ENCODE data around the gene TRIO.
"Not testable (repeated sequence)": the region's sequence is repeated elsewhere in the genome, so short reads cannot be mapped to it uniquely, and the experiment has no call there.

TRIO gene

DNA sequence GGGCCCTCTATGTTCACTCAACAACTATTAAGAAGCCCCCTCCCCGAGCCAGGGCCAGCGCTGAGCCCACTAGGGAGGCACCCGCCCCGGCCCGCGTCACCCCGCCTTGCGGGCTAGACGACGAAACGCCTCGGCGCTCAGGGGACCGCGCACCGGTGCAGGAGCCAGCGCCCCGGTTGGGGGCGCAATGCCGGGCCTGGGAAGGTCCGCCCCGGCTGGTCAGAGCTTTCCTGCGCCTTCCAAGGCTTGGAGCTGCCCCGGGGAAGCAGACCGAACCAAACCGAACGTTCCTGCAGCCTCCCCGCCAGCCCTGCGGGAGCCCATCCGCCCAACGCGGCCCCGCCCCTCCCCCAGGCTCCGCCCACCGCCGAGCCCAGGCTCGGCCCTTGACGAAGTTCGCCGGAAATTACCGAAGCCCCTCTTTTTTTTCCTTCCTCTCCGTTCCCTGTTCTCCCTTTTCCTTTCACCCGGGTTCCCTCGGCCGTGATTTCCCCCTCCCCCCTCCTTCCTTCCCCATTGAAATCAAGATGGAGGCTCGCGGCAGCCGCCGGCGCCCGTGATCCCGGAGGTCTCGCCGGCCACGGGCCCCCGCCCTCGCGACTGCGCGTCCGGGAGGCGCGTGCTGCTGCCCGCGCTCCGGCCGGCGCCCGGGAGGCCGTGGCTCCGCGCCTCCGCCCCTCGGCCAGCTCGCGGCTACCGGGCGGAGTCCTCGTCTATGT is at the start of gene TRIO:
Gene TRIO, plus strand, starts transcription at position 516 of the 719 bp plus-strand sequence. CDS start 384 bp downstream, outside the sequence.
- peak; percentile 71 for DNase-seq (ENCODE audit: low read depth)

DNA sequence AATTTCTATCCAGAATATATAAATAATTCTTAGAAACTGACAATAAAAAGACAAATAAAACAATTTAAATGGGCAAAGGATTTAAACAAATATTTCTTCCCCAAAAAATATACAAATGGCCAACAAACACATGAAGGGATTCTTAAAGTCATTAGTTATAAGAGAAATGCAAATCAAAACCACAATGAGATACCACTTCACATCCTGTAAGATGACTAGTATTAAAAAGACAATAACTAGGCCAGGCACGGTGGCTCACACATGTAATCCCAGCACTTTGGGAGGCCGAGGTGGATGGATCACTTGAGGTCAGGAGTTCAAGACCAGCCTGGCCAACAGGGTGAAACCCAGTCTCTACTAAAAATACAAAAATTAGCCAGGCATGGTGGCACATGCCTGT is 45.8 kb upstream of the TRIO start:
- not testable (repeated sequence) for DNase-seq (ENCODE audit: low read depth)

DNA sequence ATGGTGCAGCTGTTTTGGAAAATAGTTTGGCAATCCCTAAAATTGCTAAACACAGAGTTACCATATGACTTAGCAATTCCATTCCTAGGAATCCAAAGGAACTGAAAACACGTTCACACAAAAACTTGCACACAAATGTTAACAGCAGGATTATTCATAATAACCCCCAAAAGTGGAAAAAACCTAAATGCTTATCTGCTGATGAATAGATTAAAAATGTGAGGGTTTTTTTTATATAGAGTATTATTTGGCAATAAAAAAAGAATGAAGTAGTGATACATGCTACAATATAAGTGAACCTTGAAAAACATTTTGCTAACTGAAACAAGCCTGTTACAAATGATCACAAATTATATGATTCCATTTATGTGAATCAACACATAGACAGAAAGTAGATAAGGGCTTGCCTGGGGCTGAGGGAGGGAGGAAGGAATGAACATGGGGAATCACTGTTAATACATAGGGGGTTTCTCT is 45.1 kb upstream of the TRIO start:
- no peak for DNase-seq (ENCODE audit: low read depth)

DNA sequence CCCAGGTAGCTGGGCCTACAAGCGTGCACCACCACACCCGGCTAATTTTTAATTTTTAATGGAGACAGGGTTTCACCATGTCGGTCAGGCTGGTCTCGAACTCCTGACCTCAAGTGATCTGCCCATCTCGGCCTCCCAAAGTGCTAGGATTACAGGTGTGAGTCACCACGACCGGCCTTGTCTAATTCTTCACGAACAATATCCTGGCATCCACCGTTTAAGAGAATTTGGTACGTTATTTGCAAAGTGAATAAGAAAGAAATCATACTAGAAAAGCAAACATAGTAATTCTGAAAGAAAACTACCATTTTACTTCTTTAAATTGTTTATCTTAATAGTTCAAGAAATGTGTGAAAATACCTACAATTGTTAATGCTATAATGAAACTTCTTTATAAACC is 42.9 kb upstream of the TRIO start:
- no peak for DNase-seq (ENCODE audit: low read depth)

DNA sequence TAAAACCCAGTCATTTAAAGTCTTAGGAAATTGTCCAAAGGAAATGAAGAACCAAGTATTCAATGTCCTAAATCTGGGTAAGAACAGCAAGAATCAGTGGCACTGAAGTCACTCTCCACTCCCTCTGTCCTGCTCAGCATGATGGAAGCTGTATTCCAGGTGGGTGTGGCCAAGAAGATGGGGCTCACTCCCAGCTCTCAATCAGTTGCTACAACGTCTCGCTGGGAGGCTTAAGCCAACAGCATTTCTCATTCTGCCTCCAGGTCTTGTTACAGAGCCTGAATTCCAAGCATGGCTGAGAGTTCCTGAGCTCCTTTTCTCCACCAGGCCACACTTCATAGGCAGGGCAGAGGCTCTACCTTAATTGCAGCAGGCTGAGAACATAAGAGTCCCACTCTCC is 41.2 kb upstream of the TRIO start:
- no peak for DNase-seq (ENCODE audit: low read depth)

DNA sequence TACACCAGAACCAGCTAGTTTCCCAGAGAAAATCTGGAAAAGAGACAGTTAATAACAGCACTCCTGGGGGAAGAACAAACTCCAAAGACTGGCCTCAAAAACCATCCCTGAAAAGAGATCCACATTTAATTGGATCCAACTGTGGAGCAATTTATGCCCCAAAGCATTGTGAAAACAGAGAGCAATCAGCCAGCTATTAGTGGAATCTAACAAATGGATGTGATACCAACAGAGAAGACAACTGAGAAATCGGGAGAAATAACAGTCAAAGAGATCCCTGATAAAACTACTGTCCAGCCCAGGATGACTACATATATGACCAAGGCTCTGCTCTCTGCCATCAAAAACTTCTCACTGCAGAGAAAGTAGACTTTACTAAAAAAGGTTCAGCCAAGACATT is 40.5 kb upstream of the TRIO start:
- no peak for DNase-seq (ENCODE audit: low read depth)

DNA sequence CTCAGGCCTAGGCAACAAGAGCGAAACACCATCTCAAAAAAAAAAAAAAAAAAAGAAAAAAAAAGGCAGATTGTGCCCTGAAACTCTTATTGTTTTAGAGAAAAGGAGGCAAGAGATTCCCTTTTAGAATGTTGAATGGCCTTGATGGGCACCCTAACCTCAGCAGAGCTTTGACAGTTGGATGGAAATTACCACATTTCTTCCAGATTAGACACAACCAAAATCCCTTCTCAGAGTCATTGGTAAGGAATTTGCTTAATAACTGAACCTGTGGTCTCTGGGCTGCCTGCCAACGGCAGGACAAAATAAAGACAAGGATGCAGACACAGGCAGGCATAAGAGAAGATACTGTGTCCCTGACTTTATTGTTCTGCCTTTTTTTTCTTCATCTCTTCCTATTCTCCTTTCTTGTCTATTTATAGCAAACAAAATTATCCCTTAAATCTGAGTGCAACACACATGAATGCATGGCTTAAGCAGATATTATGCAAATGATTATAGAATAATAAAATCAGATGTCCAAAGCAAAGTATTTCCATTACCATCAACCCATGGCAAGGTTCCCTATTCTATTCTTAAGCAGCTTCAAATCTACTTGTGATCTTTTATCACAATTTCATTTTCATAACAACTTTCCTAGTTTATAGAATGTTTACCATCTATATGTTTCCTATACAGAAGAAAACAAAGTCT is 37.3 kb upstream of the TRIO start:
- no peak for DNase-seq (ENCODE audit: low read depth)

DNA sequence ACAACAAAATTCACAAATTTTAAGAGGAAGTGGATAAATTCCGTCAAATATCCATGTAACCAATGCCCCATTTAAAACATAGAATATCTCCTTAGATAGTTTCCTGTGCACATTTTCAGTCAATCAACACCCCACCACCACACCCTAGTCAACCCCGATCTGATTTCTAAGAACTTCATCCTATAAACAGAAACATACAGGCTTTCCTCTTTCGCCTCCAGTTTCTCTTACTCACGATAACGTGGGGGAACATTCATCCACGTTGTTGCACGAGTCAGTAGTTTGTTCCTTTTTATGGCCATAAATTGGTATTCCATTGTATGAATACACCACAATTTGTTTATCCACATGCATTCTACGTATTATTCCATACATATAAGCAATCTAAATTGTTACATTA is 35.6 kb upstream of the TRIO start:
- DNase-seq (ENCODE audit: low read depth), result no peak

DNA sequence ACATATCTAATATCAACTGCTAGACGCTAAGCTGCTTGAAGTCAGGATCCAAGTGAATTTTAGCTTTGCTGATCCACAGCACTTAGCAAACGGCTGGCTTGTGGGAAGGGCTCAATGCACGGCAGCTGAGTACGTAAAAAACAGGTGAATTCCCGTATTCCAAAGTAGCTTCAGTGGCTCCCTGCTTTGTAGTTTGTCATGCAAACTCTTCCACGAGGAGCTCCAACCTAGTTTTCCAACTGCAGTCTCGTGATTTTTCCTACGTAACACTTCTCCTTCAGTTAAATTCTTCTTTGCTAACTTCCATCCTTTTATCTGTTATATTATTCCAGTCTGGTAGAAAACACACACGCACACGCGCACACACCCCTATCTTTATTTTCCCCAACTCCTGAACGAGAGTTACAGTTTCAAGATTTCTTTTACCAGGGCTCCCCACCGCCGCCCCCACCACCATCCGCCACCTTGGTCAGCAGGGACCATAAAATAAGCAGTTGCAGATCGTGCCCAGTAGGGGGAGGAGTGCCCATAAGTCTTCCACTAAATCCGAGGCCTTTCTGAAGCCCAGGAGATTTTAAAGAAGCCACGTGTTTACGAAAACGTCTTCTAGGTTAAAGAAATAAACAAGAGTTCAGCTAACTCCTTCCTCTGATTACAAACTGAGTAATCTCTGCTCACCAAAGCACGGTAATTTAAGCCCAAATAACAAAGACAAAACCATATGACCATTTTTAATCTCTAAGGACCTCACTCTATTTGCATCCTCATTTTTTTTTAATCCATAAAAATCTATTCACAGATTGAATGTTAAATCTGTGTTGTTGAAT is 34.8 kb upstream of the TRIO start:
- peak; percentile 4 for DNase-seq (ENCODE audit: low read depth)

DNA sequence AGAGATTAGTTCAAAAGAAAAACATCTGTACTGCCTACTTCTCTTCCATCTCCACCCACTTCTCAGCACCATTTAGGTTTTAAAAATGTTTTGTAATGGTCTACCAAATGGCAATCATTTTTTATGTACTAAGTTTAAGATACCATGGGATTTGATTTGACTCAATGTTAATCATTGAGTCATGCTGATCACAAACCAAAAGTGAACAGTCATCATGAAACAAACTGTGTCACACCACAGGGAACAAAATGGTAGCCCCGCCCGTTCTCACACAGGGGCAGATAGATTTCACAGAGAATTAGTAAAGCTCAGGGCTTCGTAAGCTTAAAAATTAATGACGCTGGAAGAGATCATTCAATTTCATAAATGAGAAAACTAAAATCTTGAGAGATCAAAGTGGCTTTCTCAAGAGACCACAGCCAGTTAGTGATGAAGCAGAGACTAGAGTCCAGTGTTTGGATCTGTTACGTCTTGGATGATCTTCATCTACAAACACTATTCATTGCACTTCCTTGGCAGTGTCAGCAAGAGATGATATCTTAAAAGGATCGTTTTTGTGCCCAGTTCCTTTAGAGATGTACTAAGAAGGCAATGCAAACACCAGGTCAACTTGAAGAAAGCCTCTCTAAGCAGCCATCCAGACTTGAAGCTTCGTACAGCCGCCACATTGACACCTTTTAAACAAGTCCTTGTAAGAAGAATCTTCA is 33.9 kb upstream of the TRIO start:
- no peak for DNase-seq (ENCODE audit: low read depth)

DNA sequence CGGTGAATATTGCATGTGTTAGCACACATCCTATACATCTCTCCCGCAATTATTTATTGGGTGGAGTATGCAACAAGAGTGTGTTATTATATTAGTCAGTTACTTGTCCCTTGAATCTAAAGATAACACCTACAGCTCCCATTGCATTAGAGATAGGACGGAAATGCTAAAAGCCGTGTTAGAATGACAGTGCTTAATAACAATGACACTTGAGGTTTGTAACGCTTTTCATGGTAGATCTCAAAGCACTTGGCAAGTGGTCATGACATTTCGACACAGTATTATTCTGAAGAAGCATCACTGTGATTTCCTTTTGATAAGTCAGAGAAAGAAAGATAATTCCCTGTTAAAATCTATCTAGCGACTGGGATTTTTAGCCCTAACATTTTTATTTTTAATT is 33.4 kb upstream of the TRIO start:
- DNase-seq (ENCODE audit: low read depth), result no peak

DNA sequence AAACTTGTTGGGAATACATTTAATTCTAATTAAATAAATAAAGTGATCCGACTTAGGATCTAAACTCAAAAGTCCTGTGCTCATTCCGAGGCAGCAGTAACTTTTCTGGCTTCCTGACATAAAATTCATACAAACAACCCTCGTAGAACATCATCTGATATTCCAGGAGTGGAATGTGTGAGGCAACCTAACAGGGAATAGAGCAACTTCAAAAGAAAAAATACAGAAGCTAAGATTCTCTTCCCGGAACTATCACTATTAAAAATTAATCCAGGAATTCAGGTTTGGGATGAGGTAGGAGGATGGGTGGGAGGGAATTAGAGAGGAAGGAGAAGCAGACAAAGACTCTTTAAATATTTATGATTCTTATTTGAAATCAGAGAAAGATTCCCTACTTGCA is 32.9 kb upstream of the TRIO start:
- DNase-seq (ENCODE audit: low read depth), result no peak

DNA sequence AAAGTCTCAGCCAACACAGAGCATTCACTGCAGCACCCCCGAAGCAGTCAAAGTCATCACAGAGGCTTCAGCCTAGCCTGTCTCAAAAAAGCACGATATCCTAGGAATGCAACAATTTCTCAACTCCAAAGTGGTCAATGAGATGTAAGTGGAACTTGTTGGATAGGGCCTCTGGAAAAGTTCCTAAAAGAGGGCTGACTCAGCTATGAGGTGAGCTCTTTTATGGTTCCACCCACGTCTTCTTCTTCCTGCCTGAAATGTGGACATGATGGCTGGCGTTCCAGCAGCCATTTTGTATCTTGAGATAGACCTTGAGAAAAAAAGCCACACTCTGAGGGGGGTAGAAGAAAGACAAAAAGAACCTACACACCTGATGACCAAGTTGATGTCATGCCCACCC is 32.5 kb upstream of the TRIO start:
- no peak for DNase-seq (ENCODE audit: low read depth)

DNA sequence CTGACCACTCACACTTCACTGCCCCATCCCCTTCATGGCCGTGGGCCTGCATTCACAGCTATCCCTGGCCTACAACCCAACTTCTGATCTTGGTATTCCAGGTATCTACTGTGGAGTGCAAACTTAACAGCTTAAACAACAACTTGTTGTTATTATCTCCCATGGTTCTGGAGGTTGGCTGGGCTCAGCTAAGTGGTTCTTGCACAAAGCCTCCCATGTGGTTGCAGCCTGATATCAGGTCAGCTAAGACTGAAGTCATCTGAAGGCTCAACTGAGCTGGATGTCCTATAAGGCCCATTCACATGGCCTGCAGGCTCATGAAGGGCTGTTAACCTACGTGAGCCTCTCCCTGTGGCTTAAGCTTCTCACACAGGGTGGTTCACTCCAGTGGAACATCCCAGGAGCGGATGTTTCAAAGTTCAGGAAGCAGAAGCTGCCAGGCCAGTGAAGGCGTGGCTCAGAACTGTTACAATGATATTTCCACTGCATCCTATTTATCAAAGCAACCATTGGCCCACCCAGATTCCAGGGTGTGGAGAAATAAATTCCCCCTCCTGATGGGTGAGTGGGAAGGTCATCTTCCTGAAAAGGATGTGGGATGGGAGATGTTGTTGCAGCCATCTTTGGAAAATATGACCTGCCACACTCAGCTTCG is 30.0 kb upstream of the TRIO start:
- DNase-seq (ENCODE audit: low read depth), result no peak

DNA sequence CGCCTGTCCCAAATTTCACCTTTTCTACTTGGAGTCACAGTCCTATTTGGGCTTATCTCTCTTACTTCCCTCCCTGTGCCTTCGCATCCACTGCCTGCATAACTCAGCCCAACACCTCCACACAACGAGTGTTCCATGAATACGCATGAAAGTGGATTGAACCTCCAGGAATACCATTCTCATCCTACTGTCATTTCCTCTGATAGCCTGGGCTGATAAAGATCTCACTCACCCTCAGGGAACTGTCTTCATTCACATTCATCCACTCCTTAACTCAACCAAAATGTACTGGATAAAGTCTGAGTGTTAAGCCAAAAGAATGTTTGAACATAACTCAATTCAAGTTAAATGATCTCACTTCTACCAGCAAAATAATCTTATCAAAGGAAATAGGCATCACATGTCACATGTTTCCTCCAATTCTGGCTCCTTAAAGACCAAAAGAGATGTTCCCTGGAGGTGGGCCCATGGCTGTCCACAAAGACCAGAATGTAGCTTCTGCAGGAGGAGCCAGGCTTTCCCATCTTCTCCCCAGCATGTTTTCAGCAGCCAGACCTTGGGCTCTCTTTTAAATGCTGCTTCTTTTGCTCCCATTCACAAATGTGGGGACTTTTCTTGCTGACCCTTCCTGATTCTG is 28.4 kb upstream of the TRIO start:
- DNase-seq (ENCODE audit: low read depth), result no peak

DNA sequence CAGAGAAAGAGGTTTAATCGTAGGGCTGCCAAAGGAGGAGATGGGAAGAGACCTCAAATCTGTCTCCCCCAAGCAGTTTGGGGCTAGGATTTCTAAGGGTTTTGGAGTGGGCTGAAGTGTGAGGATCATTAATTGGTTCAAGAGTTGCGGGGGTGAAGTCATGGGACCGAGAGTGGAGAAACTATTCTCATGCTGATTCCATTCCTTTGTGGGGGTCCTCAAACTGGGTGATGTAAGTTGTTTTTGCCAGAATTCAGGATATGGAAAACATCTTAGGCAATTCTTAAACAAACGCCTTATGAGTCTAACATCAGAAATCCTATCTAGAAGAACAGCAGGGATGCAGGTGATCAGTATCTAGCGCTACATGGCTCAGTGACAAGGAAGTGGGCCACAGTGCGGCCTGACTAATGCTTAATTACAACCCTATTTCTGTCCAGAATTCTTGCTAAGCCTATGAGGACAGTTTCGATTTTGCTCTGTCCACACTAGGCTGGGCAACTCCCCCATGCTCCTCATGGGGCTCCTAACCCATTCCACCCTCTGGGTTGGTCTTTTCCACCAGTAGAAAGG is 27.7 kb upstream of the TRIO start:
- no peak for DNase-seq (ENCODE audit: low read depth)

DNA sequence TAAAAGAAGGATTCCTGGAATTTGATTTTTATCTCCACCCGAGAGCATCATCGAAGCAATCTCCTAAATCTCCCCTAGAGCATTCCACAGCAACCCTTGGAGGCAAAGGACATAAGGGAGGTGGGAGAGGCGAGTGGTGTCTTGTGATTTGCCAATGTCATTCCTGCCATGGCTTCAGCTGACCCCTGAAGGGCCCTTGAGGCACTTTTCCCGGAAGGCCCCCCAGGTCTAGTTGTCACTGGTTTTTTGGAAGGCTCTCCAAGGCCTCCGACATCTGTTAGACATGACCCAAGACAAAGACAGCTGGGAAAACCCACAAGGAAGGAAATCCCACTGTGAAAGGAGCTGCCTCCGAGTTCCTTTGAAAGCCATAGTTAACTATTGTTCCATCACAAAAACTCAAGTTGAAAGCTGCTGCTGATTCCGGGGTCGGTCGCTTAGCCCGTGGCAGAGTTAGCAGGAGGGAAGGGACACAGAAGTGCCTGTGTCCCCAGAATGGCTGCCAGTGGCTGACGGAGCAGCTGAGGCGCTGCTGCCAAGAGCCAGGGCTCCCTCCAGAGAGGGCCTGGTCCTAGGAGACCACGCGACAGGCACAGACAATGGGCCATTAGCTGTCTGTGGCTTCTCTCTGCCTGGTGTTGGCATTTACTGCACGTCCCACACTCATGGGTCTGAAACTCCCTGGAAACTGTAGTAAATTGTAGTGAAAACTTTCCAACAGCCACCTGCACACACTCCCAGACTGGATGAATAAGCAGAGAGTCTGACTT is 24.4 kb upstream of the TRIO start:
- no peak for DNase-seq (ENCODE audit: low read depth)

DNA sequence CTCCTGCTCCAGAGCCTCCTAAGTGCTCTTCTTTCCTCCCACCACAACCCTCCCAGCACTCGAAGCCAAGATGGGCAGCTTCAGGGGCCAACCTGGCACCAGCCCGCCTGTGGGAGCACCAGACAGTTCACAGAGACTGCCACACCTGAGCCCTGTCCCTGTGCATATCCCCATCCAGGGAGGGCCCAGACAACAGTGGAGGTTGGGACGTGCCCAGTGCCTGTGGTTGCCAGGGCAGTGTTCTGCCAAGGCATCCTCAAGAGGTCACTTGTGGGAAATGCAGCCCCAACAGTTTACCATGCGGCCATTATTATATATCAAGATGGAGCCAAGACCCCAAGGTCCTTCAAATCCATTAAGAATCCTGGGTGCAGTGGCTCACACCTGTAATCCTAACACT is 23.0 kb upstream of the TRIO start:
- no peak for DNase-seq (ENCODE audit: low read depth)

DNA sequence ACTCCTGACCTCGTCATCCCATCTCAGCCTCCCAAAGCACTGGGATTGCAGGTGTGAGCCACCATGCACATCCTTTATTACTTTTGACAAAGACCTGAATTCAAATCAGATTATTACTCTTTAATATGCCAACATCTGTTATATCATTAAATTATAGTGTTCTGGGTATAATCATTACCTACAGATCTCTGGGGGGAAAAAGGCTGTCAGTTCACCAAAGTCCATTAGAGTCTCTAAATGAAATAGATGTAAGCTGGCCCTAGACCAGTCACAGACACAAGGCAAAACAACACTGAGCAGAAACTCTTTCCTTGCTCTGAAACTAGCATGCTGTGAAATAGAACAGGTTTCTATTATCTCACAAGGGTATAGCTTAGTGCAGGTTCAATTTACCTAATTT is 21.6 kb upstream of the TRIO start:
- DNase-seq (ENCODE audit: low read depth), result no peak

DNA sequence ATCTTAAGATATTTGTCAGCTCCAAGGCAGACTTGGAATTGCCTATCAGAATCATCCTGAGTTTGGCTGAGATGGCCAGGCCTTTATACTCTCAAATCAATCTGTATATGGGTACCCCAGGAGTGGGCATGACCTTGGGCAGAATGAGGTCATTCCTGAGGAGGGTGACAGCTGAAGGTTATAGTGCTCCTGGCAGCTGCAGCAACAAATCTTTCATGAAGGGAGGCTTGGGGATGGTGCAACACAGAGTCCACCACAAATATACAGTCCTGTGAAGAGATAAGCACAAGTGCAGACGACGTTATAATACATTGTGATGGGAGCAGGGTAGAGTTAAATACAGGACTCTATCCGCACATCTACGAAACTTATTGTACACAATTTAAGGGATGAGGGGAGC is 21.1 kb upstream of the TRIO start:
- DNase-seq (ENCODE audit: low read depth), result no peak
